WERI-Rb-1 (cell line): ENCODE results near the gene SCUBE3.
A peak's percentile ranks its signal among the peaks of the same experiment; 100 is the strongest.

ENCODE experiments used
- DNase-seq: peaks from one replicate; pipeline ENCODE4 v3.0.0-alpha.2; 2020
- H3K27ac ChIP-seq: fragments of 250-450 bp; sonication (Bioruptor Pico); 2 replicates; pipeline ENCODE4 v1.5.1; 2020; ENCODE audit warnings: mild to moderate bottlenecking, moderate library complexity
- H3K27me3 ChIP-seq: fragments of 250-450 bp; sonication (Bioruptor Pico); 2 replicates; pipeline ENCODE4 v1.5.1; 2021; ENCODE audit warnings: mild to moderate bottlenecking, low read depth, moderate library complexity; ENCODE audit not compliant: insufficient read depth, severe bottlenecking
- H3K36me3 ChIP-seq: fragments of 250-450 bp; sonication (Bioruptor Pico); 2 replicates; pipeline ENCODE4 v1.5.1; 2020; ENCODE audit warnings: mild to moderate bottlenecking, moderate library complexity
- H3K4me3 ChIP-seq: 2 replicates; pipeline ENCODE4 v1.5.1; 2011; ENCODE audit warnings: low read depth, mild to moderate bottlenecking, control low read depth, low read length
- H3K9me3 ChIP-seq: fragments of 250-450 bp; sonication (Bioruptor Pico); 2 replicates; pipeline ENCODE4 v1.5.1; 2021; ENCODE audit warnings: mild to moderate bottlenecking, moderate library complexity; ENCODE audit not compliant: severe bottlenecking
- TF ChIP-seq, protein P1 (sequence below): IDR thresholded peaks from 2 replicates; pipeline ENCODE4 v1.5.1; 2011; ENCODE audit warnings: low read depth, mild to moderate bottlenecking, control low read depth, inconsistent platforms, low read length

SCUBE3 gene

DNA sequence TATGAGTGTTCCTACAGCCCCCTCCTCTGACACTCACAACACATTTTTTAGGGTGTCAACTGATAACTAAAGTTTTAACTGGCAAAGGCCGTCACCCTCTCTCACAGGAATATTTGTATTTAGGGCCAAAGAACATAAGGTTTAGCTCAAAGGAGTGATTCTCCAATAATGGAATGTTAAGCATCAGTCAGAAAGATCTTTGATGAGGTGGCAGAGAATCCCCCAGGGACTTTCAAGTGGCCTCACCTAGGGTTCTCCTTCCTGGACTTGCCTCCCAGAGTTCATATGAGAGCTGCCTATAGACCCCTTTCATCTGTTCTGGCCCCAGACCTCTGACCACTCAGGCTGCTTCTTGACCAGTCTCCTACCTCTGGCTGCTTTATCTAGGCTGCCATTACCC lies 7.4 kb upstream of the SCUBE3 start:
- Histone ChIP-seq H3K27me3 (peaks cover 42% of the 10 kb centered on the region), H3K4me3 (no peak overlapping the region), H3K36me3 (no peaks in the 10 kb centered on the region), H3K27ac (no peak overlapping the region), H3K9me3 (no peaks in the 10 kb centered on the region)
- TF ChIP-seq, protein P1, sequence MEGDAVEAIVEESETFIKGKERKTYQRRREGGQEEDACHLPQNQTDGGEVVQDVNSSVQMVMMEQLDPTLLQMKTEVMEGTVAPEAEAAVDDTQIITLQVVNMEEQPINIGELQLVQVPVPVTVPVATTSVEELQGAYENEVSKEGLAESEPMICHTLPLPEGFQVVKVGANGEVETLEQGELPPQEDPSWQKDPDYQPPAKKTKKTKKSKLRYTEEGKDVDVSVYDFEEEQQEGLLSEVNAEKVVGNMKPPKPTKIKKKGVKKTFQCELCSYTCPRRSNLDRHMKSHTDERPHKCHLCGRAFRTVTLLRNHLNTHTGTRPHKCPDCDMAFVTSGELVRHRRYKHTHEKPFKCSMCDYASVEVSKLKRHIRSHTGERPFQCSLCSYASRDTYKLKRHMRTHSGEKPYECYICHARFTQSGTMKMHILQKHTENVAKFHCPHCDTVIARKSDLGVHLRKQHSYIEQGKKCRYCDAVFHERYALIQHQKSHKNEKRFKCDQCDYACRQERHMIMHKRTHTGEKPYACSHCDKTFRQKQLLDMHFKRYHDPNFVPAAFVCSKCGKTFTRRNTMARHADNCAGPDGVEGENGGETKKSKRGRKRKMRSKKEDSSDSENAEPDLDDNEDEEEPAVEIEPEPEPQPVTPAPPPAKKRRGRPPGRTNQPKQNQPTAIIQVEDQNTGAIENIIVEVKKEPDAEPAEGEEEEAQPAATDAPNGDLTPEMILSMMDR, result no peak
- DNase-seq, result no peak

DNA sequence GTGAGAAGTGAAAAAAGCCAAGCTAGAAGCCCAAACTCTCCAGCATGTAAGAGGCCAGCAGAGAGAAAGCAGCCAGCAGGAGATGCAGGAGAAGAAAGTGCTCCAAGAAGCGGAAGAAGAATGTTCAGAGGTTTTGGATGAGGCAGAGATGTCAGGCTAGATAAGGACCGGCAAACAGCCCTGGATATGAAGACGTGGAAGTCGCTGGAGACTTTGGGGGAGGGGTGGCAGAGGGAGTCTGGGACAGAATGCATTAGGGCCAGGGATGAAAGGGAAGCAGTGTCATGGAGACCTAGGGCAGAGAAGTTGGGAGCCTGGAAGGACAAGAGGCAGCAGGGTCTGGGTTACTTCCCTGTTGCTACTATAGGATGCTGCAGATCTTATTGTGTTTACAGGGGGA lies 5.3 kb upstream of the SCUBE3 start:
- no peak for DNase-seq
- H3K9me3 ChIP-seq, result no peaks in the 10 kb centered on the region
- TF ChIP-seq, protein P1, result no peak
- H3K36me3 ChIP-seq, result no peaks in the 10 kb centered on the region
- H3K27me3 ChIP-seq, result peaks cover 60% of the 10 kb centered on the region
- no peak overlapping the region for H3K4me3 ChIP-seq
- H3K27ac ChIP-seq, result no peak overlapping the region

DNA sequence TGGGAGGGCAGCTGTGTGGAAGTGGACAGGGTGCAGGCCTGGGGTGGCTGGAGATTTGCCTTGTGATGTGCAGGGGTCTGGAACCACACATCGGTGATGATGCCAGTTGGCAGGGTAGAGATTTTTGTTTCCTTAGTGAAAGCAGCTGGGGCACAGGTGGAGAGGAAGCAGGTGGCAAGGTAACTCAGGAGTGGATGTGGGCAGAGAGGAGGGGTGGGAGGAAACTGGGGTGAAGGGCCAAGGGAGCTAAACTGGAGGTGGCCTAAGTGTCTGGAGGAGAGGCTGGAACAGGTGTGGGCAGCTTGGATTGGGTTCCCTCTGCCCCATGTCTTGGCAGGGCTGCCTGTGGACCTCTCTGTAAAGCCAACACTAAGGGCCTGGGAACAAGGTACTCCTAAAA lies 4.7 kb upstream of the SCUBE3 start:
- Histone ChIP-seq H3K4me3 (no peak overlapping the region), H3K9me3 (no peaks in the 10 kb centered on the region), H3K27me3 (peaks cover 62% of the 10 kb centered on the region), H3K36me3 (no peaks in the 10 kb centered on the region), H3K27ac (no peak overlapping the region)
- no peak for DNase-seq
- TF ChIP-seq, protein P1, result no peak

DNA sequence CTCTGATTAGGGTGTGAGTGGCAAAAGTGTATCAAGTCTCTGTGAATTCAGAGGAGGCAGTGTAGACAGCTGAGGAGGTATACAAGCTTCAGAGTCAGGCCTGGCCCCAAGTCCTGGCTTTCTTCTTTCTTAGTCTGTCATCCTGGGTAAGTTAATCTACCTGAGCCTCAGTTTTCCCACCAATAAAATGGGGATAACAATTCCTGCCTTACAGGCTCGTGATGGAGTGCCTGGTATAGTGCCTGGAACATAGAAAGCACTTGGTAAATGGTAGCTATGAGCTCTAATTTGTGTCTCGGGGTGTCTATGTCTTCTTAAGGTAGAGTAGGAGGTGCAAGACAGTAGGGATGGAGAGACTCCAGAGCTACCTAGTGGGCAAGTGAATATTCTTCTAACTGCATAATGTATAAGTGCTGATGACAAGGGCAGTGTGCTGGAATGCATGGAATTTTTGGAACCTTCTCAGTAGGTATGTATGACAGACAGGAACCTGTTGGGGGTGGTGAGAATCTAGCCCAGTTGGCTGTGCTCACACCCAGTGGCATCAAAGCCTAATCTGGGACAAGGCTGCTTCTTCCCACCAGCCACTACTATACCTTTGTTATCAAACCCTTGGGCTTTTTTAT lies 4.0 kb upstream of the SCUBE3 start:
- Histone ChIP-seq H3K4me3 (no peak overlapping the region), H3K9me3 (no peaks in the 10 kb centered on the region), H3K27ac (no peak overlapping the region), H3K27me3 (peaks cover 62% of the 10 kb centered on the region), H3K36me3 (no peaks in the 10 kb centered on the region)
- TF ChIP-seq, protein P1, result no peak
- DNase-seq, result no peak

DNA sequence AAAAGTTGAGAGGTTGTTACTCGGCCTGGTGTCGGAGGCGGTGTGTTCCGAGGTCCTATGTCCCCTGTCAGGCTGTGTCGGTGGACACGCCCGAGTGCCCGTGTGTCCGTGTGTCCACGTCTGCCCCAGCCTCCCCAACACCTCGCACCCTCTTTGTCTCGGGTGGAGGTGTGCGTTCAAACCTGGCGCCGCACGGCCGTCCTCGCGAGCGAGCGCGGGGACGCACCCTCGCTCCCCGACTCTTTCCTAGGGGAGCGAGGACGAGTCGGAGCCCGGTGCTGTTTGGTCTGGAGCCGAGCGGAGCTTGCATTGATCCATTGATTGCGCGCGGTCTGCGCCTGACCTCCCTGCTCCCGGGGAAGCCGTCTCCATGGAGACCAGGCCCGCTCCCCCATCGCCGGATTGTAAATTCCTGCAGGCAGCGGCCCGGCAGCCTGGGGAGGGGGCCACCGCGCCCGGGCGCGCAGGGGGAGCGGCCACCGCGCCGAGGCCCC lies 411 bp upstream of the SCUBE3 start:
- Histone ChIP-seq H3K36me3 (no peaks in the 10 kb centered on the region), H3K4me3 (peak overlapping the region; percentile 56), H3K27ac (no peak overlapping the region), H3K9me3 (no peaks in the 10 kb centered on the region), H3K27me3 (peaks cover 35% of the 10 kb centered on the region)
- TF ChIP-seq, protein P1, result no peak
- DNase-seq, result peak; percentile 51
